C4-2B (cell line): Measurements from ENCODE around the gene ZNF573.

Experiments
- H3K27ac ChIP-seq: fragments of 450-650 bp; 2 replicates; pipeline ENCODE4 v1.5.1; 2017
- ZFX ChIP-seq: fragments of 450-650 bp; IDR thresholded peaks from 2 replicates; pipeline ENCODE4 v1.6.1; 2017
- TF ChIP-seq, protein P1 (sequence below): fragments of 450-650 bp; conservative IDR thresholded peaks from 2 replicates; pipeline ENCODE4 v1.5.1; 2017; ENCODE audit warnings: mild to moderate bottlenecking

Gene ZNF573

DNA sequence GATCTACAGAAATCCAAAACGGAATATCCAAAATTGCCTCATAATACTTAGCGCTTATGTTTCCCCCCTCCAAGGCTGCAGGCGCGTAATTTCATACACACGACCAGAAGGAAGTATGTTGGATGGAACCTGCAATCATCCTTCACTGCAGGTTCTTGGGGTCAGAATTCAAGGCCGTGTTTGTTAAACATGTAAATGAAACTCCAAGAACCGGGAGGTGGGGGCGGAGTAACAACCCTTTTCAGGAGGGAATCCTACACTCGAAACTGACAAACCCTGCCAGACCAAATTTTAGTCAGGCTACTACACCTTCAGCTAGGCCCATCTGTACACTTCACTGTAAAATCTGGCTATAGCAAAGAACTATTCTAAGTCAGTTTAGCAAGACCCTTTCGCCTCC lies 61.1 kb downstream of the ZNF573 start:
- H3K27ac ChIP-seq: no peak overlapping the region
- TF ChIP-seq ZFX: no peak
- TF ChIP-seq, protein P1, sequence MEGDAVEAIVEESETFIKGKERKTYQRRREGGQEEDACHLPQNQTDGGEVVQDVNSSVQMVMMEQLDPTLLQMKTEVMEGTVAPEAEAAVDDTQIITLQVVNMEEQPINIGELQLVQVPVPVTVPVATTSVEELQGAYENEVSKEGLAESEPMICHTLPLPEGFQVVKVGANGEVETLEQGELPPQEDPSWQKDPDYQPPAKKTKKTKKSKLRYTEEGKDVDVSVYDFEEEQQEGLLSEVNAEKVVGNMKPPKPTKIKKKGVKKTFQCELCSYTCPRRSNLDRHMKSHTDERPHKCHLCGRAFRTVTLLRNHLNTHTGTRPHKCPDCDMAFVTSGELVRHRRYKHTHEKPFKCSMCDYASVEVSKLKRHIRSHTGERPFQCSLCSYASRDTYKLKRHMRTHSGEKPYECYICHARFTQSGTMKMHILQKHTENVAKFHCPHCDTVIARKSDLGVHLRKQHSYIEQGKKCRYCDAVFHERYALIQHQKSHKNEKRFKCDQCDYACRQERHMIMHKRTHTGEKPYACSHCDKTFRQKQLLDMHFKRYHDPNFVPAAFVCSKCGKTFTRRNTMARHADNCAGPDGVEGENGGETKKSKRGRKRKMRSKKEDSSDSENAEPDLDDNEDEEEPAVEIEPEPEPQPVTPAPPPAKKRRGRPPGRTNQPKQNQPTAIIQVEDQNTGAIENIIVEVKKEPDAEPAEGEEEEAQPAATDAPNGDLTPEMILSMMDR: no peak

GRCh38 chr19:37716140-37716539 lies 63.2 kb downstream of the ZNF573 start:
- no peak overlapping the region for H3K27ac ChIP-seq
- no peak for TF ChIP-seq ZFX
- TF ChIP-seq, protein P1: no peak

GRCh38 chr19:37706052-37706605 lies 73.3 kb downstream of the ZNF573 start:
- TF ChIP-seq, protein P1: no peak
- no peak for TF ChIP-seq ZFX
- H3K27ac ChIP-seq: no peak overlapping the region

DNA sequence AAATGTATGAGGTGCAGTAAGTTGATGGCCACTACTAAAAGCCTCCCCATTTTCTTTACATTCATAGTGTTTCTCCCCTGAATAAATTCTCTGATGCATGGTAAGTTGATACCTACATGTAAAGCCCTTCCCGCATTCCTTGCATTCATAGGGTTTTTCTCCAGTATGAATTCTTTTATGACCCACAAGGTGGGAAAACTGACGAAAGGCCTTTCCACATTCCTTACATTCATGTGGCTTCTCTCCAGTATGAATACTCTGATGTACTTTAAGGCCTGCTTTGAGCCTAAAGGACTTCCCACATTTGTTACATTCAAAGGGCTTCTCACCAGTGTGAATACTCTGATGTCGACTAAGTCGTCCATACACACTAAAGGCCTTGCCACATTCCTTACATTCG lies 80.3 kb downstream of the ZNF573 start:
- H3K27ac ChIP-seq: no peak overlapping the region
- TF ChIP-seq, protein P1: no peak
- no peak for TF ChIP-seq ZFX

- no peak overlapping the region for H3K27ac ChIP-seq
- no peak for TF ChIP-seq ZFX
- TF ChIP-seq, protein P1: no peak
Observed at GRCh38 chr19:37698216-37698615, 81.2 kb downstream of the ZNF573 start.

GRCh38 chr19:37695144-37695899 lies 84.1 kb downstream of the ZNF573 start:
- no peak for TF ChIP-seq ZFX
- TF ChIP-seq, protein P1: no peak
- H3K27ac ChIP-seq: no peak overlapping the region

DNA sequence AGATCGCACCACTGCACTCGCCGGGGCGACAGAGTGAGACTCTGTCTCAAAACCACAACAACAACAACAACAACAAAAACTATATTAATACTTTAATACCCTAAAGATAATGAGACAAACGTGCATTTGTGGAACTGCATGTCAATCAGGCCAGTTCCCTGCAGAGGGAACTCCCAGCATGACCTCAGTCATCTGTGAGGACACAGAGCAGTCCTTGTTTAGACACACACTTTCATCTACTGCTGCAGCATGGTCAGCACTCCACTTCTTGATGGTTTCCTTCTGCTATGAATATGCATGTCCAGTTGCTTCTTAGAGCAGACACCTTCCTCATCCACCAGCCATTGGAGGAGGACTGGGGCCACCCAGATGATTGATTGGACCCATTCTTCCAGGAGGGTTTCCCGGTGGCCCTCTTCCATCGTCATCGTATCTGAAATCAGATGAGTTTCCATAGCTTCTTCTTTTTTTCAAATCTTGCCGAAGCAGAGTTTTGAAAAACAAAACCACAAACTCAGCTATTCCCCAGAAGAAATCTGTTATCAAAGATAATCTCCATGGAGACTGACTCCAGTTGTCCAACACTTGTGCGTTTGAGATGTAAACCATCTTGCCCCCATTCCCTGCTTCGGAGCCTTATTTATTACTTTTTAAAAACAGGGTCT lies 86.3 kb downstream of the ZNF573 start:
- no peak for TF ChIP-seq ZFX
- TF ChIP-seq, protein P1: no peak
- H3K27ac ChIP-seq: no peak overlapping the region
